Fibroblast of the conjunctiva (primary cell): ENCODE data around the gene PSMG4.

Source experiments
- DNase-seq: peaks from one replicate; pipeline ENCODE4 v3.0.0-alpha.2; 2010; ENCODE audit warnings: low read depth

Gene PSMG4

DNA sequence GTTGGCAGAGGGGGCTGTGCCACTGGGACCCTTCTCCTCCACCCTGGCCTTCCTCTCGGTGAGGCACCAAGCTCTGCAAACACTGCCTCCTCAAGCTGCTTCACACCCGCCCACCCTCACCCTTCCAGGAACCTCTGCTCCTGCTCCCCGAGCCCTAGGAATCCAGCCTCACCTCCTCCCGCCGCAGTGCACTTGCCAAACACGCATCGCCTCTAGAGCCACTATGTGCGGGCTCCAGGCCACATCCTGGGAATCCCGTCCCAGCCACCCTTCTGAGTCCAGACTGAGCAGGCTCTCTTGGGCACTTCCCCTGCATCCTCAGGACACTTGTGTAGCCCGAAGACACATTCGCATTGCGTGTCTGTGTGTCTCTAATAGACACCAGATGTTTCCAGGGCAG is 18.5 kb downstream of the PSMG4 start:
- no peak for DNase-seq

DNA sequence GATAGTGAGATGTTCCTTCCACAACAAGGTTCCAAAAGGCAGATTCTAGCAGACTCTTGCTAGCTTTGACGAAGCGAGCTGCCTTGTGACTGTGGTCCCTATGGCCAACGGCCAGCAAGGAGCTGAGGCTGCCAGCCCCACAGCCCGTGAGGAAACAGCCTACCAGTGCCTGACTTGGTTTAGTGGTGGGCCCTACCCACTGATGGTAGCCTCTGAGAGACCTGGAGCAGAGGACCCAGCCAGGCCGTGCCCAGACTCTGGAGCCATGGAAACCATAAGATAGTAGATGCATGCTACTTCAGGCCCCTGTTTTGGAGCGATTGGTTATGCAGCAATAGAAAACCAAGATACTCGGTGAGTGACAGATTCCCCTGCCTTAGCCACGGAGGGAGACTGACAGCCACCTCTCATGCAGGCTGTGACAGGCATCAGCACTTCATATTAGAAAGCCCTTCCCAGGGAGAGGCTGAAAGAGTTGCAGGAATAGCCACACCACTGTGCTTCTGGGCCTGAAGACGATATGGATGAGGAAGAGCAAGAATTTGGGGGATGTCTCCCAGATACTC is 19.2 kb downstream of the PSMG4 start:
- no peak for DNase-seq

DNA sequence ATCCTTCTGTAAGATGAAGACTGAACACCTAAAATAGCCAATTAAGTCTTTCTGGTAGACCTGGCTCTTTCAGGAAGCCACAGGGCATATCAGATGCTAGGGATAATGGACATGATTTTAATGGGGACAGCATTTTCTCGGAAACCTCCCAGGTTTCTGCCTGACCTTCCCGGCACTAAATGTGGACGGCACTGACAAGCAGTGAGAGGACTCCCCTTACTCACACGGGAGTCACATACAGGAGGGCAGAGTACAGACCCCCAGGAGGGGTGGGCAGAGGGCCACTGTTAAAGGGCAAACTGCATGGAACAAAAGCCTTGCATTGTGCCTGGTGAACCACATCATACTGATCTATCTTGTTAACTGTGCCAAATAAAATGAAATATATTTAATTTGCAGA is 19.9 kb downstream of the PSMG4 start:
- DNase-seq: no peak

DNA sequence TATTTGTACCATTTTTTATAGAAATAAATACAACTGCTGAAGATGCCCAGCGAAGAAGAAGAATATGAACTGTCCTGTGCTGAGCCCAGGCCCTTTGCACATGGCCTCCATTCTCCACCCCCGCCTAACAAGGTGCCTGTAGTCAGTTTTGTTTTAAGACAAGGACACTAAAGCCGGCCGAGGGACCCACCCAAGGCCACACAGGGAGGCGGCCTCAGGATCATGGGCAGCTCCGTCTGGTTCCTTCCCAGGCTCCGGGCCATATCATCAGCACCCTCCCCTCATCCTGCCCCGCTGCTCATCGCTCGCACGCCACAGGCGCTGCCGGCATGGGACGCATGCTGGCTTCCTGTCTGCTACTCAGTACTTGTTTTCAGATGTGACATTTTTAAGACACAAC is 21.3 kb downstream of the PSMG4 start:
- DNase-seq: no peak

GRCh38 chr6:3280866-3281465 is 22.2 kb downstream of the PSMG4 start:
- DNase-seq: no peak

- DNase-seq: peak; percentile 61
Measured at GRCh38 chr6:3281631-3282475, 23.1 kb downstream of the PSMG4 start.

DNA sequence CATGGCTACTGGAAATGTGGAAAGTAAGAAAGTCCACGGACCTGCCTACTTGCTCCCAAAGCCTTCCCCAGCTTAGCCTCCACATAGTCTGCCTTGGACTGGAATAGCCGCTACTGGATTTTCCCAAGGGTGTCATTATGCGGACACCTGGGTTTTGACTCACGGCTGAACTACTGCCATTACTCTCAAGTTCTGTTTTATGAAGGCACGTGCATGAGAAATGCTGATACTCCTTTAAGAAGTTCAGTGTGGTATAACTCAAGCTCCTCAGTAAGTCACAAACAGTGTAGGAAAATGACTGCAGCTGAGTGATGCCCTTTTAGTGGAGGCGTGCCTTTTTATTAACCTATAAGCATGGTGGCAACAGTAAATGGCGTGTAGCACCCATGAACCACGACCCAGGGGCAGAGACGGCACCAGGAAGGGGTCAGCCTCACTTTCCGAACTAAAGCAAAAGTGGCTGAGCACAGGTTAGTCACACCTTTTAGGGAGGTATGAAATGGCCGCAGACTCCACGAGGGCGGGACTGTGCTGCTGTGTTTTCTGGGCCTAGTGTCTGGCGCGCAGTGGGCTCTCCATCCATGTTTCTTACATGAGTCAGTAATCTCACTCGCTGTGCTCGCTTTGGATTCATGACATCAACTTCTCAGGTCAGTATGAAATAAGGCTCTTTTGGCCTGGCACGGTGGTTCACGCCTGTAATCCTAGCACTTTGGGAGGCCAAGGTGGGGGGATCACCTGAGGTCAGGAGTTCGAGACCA is 23.9 kb downstream of the PSMG4 start:
- DNase-seq: no peak

- no peak for DNase-seq
Measured at GRCh38 chr6:3283241-3283640, 24.5 kb downstream of the PSMG4 start.

GRCh38 chr6:3283641-3284435 is 25.1 kb downstream of the PSMG4 start:
- no peak for DNase-seq

DNA sequence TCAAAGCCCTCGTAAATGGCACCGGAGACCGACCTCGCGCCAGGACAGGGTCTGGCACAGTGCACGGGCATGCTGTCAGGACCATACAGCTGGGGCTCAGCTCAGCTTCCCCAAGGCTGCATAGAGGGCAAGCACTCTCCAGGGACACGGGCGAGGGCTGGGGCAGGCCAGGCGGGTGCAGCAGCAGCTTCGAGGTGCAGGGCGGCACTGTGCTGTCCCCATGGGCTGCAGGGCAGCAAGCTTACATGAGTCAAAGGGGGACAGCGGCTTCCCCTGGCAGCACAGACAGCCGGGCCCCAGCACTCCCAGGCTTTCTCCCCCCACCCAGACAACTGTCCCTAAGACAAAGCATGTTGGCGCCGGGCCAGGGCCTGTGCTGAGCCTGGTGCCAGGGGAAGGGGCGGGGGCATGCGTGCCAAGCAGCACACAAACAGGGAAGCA is 25.7 kb downstream of the PSMG4 start:
- no peak for DNase-seq

GRCh38 chr6:3285049-3285639 is 26.4 kb downstream of the PSMG4 start:
- DNase-seq: no peak

DNA sequence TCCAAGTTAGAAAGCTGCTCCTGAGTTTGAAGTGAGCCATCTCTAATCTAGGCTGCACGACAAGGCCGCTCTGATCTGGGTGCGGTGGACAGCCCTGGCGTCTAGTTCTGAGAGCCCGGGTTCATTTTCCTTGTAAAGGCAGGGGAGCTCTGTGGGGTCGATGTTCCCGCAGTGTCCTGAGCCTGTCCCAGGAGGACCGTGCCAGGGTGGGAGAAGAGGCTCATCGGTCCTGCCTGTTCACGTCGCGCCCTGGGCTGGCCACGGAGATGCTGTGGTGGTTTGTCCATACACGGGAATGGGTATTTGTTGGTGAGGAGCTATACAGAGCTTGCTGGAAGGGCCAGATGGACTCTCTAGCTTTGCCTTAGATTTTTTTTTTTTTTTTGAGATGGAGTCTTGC is 27.0 kb downstream of the PSMG4 start:
- no peak for DNase-seq

DNA sequence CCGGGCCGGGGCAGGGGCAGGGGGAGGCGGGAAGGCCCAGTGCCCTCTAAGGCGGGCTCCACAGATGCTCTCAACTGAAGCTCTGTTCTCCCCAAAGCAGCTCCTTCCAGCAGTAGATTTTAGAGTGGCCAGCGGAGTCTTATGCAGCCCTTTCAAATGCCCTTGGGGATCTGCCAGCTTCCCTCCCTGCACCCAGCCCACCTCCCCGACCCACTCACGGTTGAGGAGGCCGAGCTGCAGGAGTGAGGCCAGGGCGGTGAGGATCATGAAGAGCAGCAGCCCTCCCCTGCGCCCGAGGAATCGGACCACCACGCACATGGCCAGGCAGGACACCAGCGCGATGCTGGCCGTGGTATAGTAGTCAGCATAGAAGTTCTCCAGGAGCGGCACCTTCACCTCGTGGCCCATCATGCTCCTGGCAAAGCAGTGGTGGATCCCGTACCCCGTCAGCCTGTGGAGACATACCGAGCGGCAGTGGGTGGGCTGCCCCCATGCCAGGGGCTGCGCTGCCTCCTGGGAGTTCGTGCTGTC is 28.0 kb downstream of the PSMG4 start:
- no peak for DNase-seq

DNA sequence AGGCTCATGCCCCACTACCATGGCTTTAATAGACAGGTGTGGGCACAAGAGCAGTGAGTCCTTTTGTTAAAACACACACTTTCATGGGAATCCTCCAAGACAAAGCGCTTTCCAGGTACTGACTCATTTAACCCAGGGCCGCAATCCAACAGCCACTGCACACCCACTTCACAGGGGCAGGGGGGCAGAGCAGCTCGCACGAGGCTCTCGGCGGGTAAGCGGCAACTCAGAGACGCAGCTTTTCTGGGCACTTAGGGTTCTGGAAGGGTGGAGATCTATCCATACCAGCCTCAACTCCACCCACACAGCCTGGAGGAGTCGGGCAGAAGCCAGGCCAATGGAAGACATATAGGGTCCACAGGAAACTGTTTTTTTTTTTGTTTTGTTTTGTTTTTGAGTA is 28.6 kb downstream of the PSMG4 start:
- DNase-seq: no peak

- no peak for DNase-seq
Measured at GRCh38 chr6:3287976-3288707, 29.4 kb downstream of the PSMG4 start.

GRCh38 chr6:3288711-3289663 is 30.2 kb downstream of the PSMG4 start:
- DNase-seq: no peak

DNA sequence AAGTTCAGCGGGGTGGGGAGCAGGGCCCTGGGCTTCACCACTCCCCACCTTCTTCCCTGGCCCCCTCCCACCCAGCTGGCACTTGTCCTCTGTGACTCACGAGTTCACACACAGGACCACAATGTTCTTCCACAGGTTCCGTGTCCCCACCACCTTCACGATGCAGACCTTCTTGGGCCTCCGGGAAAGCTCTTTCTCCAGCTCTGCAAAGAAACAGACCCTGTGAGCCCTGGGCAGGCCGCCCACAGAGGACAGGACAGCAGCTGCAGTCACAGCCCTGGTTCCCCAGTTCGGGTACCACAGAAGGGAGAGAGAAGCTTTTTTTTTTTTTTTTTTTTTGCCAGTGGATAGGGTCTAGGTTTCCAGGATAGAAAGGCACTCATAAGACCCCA is 30.9 kb downstream of the PSMG4 start:
- no peak for DNase-seq

DNA sequence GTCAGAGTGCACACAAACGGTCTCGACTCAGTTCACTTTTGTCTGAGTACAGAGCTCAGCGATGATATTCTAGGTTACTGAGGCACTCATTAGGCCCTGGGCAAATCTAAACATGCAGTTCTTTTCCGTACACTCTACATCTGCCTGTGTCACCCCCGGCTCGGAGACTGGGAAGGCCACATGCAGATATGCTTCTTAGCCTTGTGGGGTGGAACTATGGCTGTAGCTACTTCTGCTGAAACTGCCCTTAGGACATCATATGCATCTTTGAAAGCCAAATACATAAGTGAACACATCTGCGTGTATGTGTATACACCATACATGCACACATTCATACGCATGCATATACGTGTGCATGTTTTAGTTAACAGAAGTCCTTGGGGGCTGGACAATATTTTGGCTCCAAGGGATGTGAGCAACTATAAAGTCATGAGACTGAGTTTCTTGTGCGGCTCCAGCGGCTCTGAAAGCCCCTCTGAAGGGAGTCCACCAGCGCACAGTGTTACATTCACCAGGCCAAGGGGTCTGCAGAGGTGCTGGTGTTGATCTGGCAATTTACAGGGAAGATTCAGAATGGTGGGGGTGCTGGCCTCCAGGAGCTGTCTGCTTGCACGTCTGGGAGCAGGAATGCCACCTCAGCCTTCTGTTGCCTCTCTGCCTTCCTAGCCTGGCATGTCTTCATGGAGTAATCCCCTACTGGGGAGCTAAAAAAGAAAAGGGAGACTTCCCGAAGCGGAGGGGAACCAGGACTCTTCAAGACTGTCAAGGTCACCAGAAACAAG is 31.6 kb downstream of the PSMG4 start:
- DNase-seq: no peak

DNA sequence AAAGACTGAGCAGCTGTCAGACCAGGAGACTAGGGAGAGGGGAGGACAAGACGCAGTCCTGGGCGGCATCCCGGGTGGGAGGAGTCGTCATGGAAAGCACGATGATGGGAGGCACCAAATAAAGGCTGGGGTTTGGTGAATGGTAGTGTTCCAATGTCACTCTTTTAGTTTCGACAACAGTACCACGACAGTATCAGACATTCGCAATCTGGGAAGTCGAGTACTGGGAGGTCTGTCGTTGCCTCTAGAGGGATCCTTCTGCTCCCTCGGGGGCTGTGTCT is 32.1 kb downstream of the PSMG4 start:
- no peak for DNase-seq
